Epithelial cell of proximal tubule (primary cell): ENCODE measurements around the gene ANK3. TPM values are rescaled to one million over a fixed set of nuclear protein-coding genes. Genes with fewer than 3 reads are reported as not detected.

Experiments used
- DNase-seq: peaks from one replicate; pipeline ENCODE4 v3.0.0-alpha.2; 2011; ENCODE audit warnings: low read depth
- H3K4me3 ChIP-seq: 2 replicates; pipeline ENCODE4 v1.5.1; 2011; ENCODE audit warnings: low read depth, mild to moderate bottlenecking, low read length
- total RNA-seq: library from RNA; depleted of rRNA; stranded (reverse); fragments of >200 nt; gene quantifications from 2 replicates; pipeline ENCODE4 v1.2.3, GENCODE V29; 2015
- TF ChIP-seq, protein P1 (sequence below): conservative IDR thresholded peaks from 2 replicates; pipeline ENCODE4 v1.5.1; 2012; ENCODE audit warnings: low read depth, mild to moderate bottlenecking, low read length

The ANK3 gene
- total RNA-seq, 1 donor from 2014 or later: 6.6 TPM

DNA sequence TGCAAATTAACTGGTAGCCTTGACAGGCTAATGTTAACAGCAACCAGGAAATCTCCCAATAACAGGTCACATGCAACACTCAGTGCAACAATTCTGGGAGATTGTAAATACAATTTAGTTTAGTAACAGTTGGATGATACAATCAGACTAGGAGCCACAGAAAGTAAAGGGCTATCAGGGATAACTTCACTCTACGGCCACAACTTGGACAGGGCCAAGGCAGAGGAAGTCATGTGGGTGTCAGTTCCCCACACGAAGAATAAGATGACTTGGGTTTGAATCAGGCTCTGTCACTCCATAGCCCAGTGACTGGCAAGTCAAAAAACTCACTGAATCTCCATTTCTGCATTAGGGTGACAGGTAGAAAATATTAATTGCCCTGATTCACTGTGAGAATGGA is 266.0 kb downstream of the ANK3 start:
- no peak for DNase-seq
- H3K4me3 ChIP-seq: peak overlapping the region; percentile 3
- TF ChIP-seq, protein P1, sequence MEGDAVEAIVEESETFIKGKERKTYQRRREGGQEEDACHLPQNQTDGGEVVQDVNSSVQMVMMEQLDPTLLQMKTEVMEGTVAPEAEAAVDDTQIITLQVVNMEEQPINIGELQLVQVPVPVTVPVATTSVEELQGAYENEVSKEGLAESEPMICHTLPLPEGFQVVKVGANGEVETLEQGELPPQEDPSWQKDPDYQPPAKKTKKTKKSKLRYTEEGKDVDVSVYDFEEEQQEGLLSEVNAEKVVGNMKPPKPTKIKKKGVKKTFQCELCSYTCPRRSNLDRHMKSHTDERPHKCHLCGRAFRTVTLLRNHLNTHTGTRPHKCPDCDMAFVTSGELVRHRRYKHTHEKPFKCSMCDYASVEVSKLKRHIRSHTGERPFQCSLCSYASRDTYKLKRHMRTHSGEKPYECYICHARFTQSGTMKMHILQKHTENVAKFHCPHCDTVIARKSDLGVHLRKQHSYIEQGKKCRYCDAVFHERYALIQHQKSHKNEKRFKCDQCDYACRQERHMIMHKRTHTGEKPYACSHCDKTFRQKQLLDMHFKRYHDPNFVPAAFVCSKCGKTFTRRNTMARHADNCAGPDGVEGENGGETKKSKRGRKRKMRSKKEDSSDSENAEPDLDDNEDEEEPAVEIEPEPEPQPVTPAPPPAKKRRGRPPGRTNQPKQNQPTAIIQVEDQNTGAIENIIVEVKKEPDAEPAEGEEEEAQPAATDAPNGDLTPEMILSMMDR: no peak

DNA sequence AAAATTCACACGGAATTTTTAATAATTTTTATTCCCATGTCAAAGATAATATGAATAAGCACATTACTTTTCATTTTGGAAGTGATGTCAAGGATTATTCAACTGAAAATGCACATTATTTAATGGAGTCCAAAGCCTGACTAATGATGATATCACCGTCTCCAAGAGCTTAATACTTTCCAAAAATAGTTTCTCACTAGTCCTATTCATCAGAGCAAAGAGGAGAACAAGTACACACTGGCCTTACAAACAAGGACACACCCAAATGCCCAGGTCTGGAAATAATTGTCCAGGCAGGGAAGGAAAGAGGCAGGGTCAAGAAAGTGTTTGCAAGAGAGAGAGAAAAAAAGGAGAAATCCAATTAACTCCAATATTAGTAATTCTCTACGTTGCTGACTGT is 266.5 kb downstream of the ANK3 start:
- peak overlapping the region; percentile 3 for H3K4me3 ChIP-seq
- TF ChIP-seq, protein P1: no peak
- DNase-seq: peak; percentile 91

DNA sequence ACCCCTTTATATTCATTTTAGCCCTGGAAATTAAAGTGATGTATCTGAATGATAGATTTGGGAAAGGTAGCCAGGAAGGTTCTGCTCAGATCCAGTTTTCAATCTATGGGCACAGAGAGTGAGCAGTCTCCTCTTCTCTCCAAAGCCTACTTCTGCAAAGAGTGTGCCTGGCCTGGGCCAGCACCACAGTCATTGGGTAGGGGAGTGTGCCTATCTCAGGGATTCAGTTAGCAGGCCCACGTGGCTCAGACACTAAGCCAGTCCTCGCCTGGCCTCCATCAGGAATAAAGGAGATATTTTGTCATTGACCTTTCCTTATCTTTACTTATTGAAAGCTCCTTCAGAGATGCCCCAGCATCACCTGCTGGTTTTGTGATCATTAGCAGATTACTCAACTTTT is 267.5 kb downstream of the ANK3 start:
- DNase-seq: no peak
- TF ChIP-seq, protein P1: no peak
- H3K4me3 ChIP-seq: no peak overlapping the region

DNA sequence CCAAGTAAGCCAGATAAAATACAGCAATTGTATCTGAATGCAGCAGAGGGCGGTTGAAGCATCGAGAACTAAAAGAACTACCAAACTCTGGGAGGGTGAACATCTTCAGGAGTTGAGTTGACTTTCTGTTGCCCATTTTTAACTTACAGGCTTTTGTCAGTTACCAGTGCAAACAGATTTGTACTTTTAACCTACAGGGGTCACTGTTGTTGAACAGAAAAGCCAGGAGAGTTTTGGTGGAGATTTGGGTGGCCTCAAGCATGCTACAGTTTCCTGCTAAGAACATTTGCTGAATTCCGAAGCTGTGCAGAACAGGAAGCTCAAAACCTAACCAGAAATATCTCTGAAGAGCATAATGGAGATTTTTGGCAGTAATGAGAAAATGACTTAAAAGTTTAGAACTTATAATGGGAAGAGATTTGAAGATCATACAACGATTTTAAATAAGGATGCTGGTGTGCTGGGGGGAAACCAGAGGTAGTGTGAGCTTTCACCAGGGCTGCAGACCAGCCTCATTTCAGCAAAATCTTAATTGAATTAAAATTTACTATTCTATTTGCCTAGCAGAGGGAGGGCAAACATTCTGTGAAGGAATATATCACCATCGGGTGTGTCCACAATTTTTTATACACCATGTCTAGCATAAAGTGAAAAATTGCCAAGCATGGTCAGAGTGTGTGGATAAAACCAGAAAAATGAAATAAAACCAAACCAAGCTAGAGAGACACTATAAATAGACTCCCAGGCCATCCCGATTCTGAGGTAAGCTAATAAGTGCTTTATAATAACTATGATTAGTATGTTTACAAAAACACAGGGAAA is 274.7 kb downstream of the ANK3 start:
- DNase-seq: peak; percentile 12
- TF ChIP-seq, protein P1: peak; percentile 75
- no peak overlapping the region for H3K4me3 ChIP-seq

DNA sequence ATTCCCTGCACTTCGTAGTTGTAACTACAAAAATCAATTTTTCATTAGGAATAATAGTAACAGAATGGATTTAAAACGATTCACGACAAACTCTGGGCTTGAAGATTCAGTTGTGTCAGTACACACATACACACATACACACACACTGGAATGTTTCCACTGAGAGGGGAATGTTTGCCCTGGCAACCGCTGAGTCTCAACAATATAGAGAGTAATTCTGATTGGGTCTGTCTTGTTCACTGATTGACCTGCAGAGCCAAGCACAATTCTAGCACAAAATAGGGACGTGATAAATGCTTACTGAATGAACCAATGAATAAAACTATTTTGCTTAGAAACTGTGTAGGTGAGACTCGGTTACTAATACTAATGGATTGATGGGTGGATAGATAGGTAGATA is 278.9 kb downstream of the ANK3 start:
- DNase-seq: no peak
- TF ChIP-seq, protein P1: no peak
- H3K4me3 ChIP-seq: no peak overlapping the region

DNA sequence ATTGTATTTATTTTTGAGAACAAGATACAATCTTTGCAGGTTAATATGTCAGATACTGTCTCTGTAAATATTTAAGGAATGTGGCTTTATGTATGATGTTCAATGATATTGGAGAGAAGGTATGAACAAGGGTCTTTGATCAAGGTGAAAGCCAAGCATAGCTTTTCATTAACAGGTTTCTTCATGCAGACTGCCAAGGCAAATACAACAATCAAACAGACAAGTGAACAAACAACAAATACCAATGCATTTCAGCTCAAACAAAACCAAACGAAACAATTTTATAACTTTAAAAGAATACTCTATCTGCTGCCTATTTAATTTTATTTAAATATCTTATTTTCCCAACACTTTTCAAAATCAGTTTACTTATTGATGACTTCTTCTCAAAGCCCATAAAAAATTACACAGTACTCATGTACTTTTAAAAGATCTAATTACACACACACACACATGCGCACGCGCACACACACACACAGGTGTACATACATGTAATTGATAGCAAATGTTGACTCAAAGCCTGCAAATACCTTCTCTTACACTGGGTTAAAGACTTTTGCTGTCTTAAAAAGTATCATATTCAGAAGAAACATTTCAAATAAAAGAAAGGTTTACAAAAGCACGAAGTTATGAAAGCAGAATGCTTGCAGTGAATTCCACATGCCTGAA is 282.2 kb downstream of the ANK3 start:
- DNase-seq: no peak
- no peak overlapping the region for H3K4me3 ChIP-seq
- TF ChIP-seq, protein P1: no peak

DNA sequence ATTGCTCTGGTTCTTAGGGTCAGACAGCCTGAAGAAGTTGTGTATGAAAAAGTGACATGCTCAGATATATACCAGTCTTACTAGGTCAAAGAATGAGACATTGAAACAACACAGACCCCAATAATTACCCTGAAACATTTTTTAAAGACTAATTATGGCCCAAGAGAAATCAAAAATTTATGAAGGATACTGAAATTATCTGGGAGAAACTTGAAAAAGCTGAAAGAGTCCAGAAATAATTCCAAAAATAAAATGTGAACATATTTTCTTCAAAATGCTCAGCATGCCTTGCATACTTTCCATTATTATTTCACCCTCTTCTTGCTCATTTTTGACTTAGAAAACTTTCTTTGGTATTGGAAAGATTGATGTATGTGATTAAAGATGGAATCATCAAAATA is 284.4 kb downstream of the ANK3 start:
- TF ChIP-seq, protein P1: no peak
- no peak overlapping the region for H3K4me3 ChIP-seq
- DNase-seq: no peak
